HEK293T (cell line): Measurements from ENCODE around the gene CCN5.
"Not testable (repeated sequence)": the region's sequence is repeated elsewhere in the genome, so short reads cannot be mapped to it uniquely, and the experiment has no call there.

ENCODE experiments used
- CTCF ChIA-PET: fragments of 350-600 bp; formaldehyde crosslinking; extraction: SDS; loops from one replicate; lab custom pipeline; 2021; ENCODE audit warnings: antibody characterized with exemption, inconsistent platforms; lab: Yijun Ruan, JAX
- POLR2A ChIA-PET: fragments of 350-600 bp; formaldehyde crosslinking; extraction: SDS; loops from one replicate; lab custom pipeline; 2020; ENCODE audit warnings: antibody characterized with exemption, inconsistent platforms; lab: Yijun Ruan, JAX
- DNase-seq: peaks from one replicate; pipeline ENCODE4 v3.0.0; 2012; ENCODE audit warnings: mixed read lengths; ENCODE audit errors: extremely low spot score
- ARNT ChIP-seq: fragments of 450-650 bp; IDR thresholded peaks from 2 replicates; pipeline ENCODE4 v1.6.1; 2017; ENCODE audit warnings: mild to moderate bottlenecking
- BHLHE40 ChIP-seq: fragments of 450-650 bp; IDR thresholded peaks from 2 replicates; pipeline ENCODE4 v1.6.1; 2016; ENCODE audit warnings: mild to moderate bottlenecking, moderate library complexity, borderline replicate concordance
- CTBP1 ChIP-seq: fragments of 450-650 bp; IDR thresholded peaks from 2 replicates; pipeline ENCODE4 v1.6.1; 2016; ENCODE audit warnings: borderline replicate concordance
- ELF4 ChIP-seq: fragments of 450-650 bp; IDR thresholded peaks from 2 replicates; pipeline ENCODE4 v1.6.1; 2017; ENCODE audit warnings: antibody characterized with exemption
- FOXA1 ChIP-seq: fragments of 450-650 bp; IDR thresholded peaks from 2 replicates; pipeline ENCODE4 v1.6.1; 2016; ENCODE audit warnings: mild to moderate bottlenecking
- FOXK2 ChIP-seq: fragments of 450-650 bp; IDR thresholded peaks from 2 replicates; pipeline ENCODE4 v1.6.1; 2016; ENCODE audit warnings: mild to moderate bottlenecking
- FOXM1 ChIP-seq: fragments of 450-650 bp; IDR thresholded peaks from 2 replicates; pipeline ENCODE4 v1.6.1; 2017; ENCODE audit warnings: mild to moderate bottlenecking, borderline replicate concordance
- HDGF ChIP-seq: fragments of 450-650 bp; IDR thresholded peaks from 2 replicates; pipeline ENCODE4 v1.6.1; 2017; ENCODE audit warnings: antibody characterized with exemption, borderline replicate concordance
- L3MBTL2 ChIP-seq: fragments of 450-650 bp; conservative IDR thresholded peaks from 2 replicates; pipeline ENCODE4 v1.6.1; 2016; ENCODE audit warnings: mild to moderate bottlenecking
- LEF1 ChIP-seq: fragments of 450-650 bp; IDR thresholded peaks from 2 replicates; pipeline ENCODE4 v1.6.1; 2017; ENCODE audit warnings: mild to moderate bottlenecking, borderline replicate concordance
- NFRKB ChIP-seq: fragments of 450-650 bp; IDR thresholded peaks from 2 replicates; pipeline ENCODE4 v1.6.1; 2016; ENCODE audit warnings: mild to moderate bottlenecking, moderate library complexity
- SP1 ChIP-seq: fragments of 450-650 bp; IDR thresholded peaks from 2 replicates; pipeline ENCODE4 v1.6.1; 2017
- SUZ12 ChIP-seq: fragments of 450-650 bp; IDR thresholded peaks from 2 replicates; pipeline ENCODE4 v1.6.1; 2016; ENCODE audit warnings: mild to moderate bottlenecking
- TARDBP ChIP-seq: fragments of 450-650 bp; IDR thresholded peaks from 2 replicates; pipeline ENCODE4 v1.6.1; 2016
- ZNF384 ChIP-seq: fragments of 450-650 bp; IDR thresholded peaks from 2 replicates; pipeline ENCODE4 v1.6.1; 2016
- TF ChIP-seq, protein P1 (sequence below): fragments of 450-650 bp; IDR thresholded peaks from 2 replicates; pipeline ENCODE4 v1.6.1; 2016

The CCN5 gene, protein sequence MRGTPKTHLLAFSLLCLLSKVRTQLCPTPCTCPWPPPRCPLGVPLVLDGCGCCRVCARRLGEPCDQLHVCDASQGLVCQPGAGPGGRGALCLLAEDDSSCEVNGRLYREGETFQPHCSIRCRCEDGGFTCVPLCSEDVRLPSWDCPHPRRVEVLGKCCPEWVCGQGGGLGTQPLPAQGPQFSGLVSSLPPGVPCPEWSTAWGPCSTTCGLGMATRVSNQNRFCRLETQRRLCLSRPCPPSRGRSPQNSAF

DNA sequence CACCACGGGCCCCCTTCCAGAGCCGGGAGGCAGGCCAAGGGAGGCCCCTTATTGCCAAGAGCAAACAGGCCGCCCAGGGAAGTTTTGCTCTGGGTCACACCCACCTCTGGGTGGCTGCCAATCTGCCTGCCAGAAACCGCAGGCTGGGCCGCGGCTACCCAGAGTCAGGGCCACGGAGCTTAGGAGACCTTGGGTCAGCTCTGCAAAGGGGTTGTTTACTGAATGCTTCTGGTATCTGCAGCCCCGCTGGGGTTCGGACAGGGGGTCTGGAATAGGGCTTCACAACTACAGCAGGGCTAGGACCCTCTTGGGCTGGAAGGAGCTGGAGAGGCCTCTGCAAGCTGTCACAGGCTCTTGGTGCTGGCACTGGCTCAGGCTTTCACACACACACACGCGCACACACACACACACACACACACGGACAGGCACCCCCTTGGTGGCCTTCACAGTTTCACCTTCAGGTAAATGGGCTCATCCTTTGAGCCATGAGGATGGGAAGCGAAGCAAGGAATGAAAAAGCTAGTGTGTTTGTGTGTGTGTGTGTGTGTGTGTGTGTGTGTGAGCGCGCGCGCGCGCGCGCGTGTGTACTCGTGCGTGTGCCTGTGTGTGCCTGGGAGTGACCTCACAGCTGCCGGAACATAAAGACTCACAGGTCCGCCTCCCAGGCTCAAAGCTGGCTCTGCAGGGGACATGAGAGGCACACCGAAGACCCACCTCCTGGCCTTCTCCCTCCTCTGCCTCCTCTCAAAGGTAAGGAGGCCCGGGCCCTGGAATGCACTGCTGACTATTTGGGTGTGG is at the start of gene CCN5:
Gene CCN5, plus strand, starts transcription at position 669 of the 798 bp plus-strand sequence. Its CDS starts 22 bp downstream, at position 691.
- CTCF ChIA-PET = interaction anchor here (1.2 kb wide), 1 partner anchor 8 kb away, joined by 3 read pairs; no protein-coding TSS in a partner anchor
- POLR2A ChIA-PET = no interaction called here
- DNase-seq = no peak
- no peak for TF ChIP-seq CTBP1
- no peak for TF ChIP-seq ZNF384
- no peak for TF ChIP-seq LEF1
- TF ChIP-seq ARNT = no peak
- TF ChIP-seq HDGF = no peak
- no peak for TF ChIP-seq SP1
- TF ChIP-seq SUZ12 = no peak
- TF ChIP-seq, protein P1, sequence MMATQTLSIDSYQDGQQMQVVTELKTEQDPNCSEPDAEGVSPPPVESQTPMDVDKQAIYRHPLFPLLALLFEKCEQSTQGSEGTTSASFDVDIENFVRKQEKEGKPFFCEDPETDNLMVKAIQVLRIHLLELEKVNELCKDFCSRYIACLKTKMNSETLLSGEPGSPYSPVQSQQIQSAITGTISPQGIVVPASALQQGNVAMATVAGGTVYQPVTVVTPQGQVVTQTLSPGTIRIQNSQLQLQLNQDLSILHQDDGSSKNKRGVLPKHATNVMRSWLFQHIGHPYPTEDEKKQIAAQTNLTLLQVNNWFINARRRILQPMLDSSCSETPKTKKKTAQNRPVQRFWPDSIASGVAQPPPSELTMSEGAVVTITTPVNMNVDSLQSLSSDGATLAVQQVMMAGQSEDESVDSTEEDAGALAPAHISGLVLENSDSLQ = no peak
- no peak for TF ChIP-seq ELF4
- no peak for TF ChIP-seq TARDBP
- no peak for TF ChIP-seq L3MBTL2
- no peak for TF ChIP-seq BHLHE40
- TF ChIP-seq FOXA1 = no peak
- no peak for TF ChIP-seq FOXM1
- no peak for TF ChIP-seq NFRKB
- TF ChIP-seq FOXK2 = no peak

DNA sequence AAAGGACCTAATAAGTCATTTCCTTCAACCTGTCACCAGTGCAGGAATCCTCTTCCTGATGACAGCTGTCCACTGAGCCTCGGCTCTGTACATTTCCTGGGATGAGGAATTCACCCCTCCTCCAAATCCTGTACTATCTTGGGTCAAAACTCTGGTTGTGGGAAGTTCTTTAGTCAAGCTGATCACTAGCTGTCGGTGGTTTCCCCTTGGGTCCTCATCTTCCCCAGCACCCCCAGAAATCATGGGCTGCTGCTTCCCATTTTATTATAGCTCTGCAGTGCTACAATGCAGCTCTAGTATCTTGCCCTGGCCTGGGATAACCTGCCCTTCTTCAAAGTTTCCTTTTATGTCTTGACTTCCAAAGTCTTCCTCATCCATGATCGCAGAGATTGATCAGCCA is 49.1 kb upstream of the CCN5 start:
- CTCF ChIA-PET = no interaction called here
- POLR2A ChIA-PET = no interaction called here
- DNase-seq = no peak
- TF ChIP-seq ELF4 = no peak
- TF ChIP-seq L3MBTL2 = no peak
- TF ChIP-seq NFRKB = no peak
- TF ChIP-seq ARNT = no peak
- TF ChIP-seq FOXA1 = no peak
- TF ChIP-seq, protein P1 = no peak

DNA sequence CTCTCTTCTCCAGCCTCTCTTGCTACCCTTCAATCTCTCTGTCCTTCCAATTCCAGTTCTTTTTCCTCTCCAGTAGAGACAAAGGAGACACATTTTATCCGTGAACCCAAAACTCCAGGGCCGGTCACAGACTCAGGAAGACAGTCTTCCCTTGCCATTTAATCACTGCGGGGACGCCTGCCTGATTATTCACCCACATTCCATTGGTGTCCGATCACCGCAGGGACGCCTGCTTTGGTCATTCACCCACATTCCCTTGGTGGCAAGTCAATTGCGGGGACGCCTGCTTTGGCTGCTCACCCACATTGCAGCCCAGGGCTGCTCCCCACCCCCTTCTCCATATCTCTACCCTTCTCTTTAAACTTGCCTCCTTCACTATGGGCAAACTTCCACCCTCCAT is 44.3 kb upstream of the CCN5 start:
- CTCF ChIA-PET, DNase-seq, POLR2A ChIA-PET: not testable (repeated sequence)

DNA sequence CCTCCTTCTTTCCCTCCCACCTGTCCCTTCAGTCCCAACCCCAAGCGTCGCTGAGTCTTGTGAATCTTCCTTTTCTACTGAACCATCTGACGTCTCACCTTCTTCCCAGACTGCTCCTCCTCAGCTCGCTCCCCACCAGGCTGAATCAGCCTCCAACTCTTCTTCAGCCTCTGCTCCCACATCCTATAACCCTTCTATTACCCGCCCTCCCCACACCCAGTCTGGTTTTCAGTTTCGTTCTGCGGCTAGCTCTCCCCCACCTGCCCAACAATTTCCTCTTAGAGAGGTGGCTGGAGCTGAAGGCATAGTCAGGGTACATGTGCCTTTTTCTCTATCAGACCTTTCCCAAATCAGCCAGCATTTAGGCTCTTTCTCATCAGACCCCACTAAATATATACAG is 43.6 kb upstream of the CCN5 start:
- CTCF ChIA-PET, DNase-seq, POLR2A ChIA-PET: not testable (repeated sequence)

DNA sequence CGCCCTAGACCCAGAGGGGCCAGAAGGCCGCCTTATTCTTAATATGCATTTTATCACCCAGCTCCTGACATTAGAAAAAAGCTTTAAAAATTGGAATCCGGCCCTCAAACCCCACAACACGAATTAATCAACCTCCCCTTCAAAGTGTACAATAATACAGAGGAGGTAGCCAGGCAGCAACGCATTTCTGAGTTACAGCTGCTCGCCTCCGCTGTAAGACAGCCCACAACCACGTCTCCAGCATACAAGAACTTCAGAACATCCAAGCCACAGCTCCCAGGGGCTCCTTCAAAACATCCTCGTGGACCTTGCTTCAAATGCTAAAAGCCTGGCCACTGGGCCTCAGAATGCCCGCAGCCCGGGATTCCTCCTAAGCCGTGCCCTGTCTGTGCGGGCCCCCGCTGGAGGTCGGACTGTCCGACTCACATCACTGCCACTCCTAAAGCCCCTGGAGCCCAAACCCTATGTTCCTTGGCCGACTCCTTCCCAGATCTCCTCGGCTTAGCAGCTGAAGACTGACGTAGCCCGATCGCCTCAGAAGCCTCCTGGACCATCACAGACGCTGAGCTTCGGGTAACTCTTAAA is 42.8 kb upstream of the CCN5 start:
- CTCF ChIA-PET, POLR2A ChIA-PET, DNase-seq: not testable (repeated sequence)

DNA sequence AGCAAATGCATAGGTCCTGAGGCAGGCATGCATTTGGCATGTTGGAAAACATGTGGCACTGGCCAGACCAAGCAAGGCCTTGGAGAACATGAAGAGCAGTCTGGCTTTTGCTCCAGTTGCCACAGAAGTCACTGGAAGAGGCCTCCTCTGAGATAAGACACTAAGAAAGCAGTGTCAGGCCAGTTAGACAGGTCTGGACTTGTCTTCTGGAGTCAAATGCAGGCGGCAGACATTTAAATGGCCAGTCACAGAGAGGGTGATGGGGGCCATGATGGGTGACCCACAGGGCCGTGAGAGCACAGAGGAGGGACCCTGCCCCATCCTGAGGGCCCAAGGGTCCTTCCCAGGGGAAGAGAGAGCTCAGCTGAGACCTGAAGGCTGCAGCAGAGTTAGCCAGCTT is 36.9 kb upstream of the CCN5 start:
- DNase-seq = no peak
- TF ChIP-seq HDGF = no peak
- TF ChIP-seq FOXK2 = no peak
- TF ChIP-seq SUZ12 = no peak
- ChIA-PET POLR2A (no interaction called here), CTCF (no interaction called here)

DNA sequence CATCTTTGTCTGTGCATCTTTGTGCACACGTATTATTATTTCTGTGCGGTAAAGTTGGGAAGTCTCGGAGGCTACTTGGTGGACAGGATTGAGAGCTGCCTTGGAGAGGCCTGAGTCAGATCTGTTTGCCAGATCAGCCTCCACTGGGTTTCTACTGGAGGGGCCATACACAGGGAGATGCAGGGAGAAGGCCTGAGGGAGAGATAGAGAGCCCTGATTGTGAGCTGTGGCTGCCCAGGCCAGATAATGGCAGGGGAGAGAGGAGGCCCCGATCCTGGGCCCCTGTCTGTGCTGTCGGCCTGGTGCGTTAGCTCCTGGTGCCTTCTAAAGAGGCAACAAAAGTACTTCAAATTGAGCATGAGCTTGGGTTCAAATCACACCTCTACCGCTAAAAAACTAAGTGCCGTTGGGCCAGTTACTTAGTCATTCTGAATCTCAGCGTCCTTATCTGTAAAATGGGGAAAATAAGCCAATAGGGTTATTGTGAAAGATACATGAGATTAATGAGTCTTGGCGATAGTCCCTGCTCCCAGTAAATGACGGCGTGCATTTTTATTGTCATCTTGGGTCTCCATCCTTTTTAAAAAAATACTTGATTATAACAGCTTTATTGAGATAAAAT is 36.1 kb upstream of the CCN5 start:
- no peak for DNase-seq
- CTCF ChIA-PET = interaction anchor here (0.8 kb wide), 1 partner anchor 80 kb away, joined by 3 read pairs; no protein-coding TSS in a partner anchor
- POLR2A ChIA-PET = no interaction called here
- no peak for TF ChIP-seq NFRKB
